Measurements from ENCODE around the gene SENP3.

SENP3 gene

GRCh38 chr17:7577327-7578199 is 15.8 kb downstream of the SENP3 start:
- DNase-seq (ENCODE audit: low read depth) = no peak

GRCh38 chr17:7579001-7579833 is 17.5 kb downstream of the SENP3 start, which contains the start of gene CD68:
Gene CD68, plus strand, starts transcription at chr17:7579638. Its CDS starts 40 bp downstream, at chr17:7579678.
- DNase-seq (ENCODE audit: low read depth) = peak; percentile 96

GRCh38 chr17:7579834-7580603 is 18.3 kb downstream of the SENP3 start:
- no peak for DNase-seq (ENCODE audit: low read depth)

- DNase-seq (ENCODE audit: low read depth) = no peak
Observed at GRCh38 chr17:7580604-7581575, 19.2 kb downstream of the SENP3 start.

- no peak for DNase-seq (ENCODE audit: low read depth)
Observed at GRCh38 chr17:7582396-7583252, 20.9 kb downstream of the SENP3 start.

GRCh38 chr17:7583253-7584109 is 21.8 kb downstream of the SENP3 start, which contains the start of gene MPDU1:
Gene MPDU1, plus strand, starts transcription at chr17:7583852. Its CDS starts 11 bp downstream, at chr17:7583863.
- peak; percentile 95 for DNase-seq (ENCODE audit: low read depth)

- DNase-seq (ENCODE audit: low read depth) = no peak
Observed at GRCh38 chr17:7586673-7587419, 25.1 kb downstream of the SENP3 start.

GRCh38 chr17:7587420-7588151 is 25.9 kb downstream of the SENP3 start:
- DNase-seq (ENCODE audit: low read depth) = peak; percentile 90

GRCh38 chr17:7588553-7589203 is 27.0 kb downstream of the SENP3 start:
- no peak for DNase-seq (ENCODE audit: low read depth)

- DNase-seq (ENCODE audit: low read depth) = peak; percentile 65
Observed at GRCh38 chr17:7589204-7589868, 27.6 kb downstream of the SENP3 start.

- DNase-seq (ENCODE audit: low read depth) = no peak
Observed at GRCh38 chr17:7589891-7590691, 28.4 kb downstream of the SENP3 start, which contains the start of gene SOX15. Gene SOX15, minus strand, starts transcription at chr17:7590094. Its CDS starts 418 bp downstream, at chr17:7589676.

GRCh38 chr17:7590743-7591142 is 29.0 kb downstream of the SENP3 start:
- no peak for DNase-seq (ENCODE audit: low read depth)

- DNase-seq (ENCODE audit: low read depth) = no peak
Observed at GRCh38 chr17:7591596-7591995, 29.9 kb downstream of the SENP3 start.

GRCh38 chr17:7592422-7593021 is 30.8 kb downstream of the SENP3 start:
- no peak for DNase-seq (ENCODE audit: low read depth)

GRCh38 chr17:7593296-7593695 is 31.6 kb downstream of the SENP3 start:
- DNase-seq (ENCODE audit: low read depth) = no peak

Measured in stromal cell of bone marrow (primary cell).